Heart left ventricle (tissue), 16 donors: ENCODE results near the gene SELENOM. TPM values are rescaled to one million over a fixed set of nuclear protein-coding genes. Genes with fewer than 3 reads are reported as not detected.

Experiments
- ATAC-seq, 4 donors: fragments of 200-7000 bp; cut with Tn5 transposase; one replicate each; pipeline ENCODE4 v1.9.1; 2020 to 2022; ENCODE audit warnings: moderate library complexity in 4 of 4, mild to moderate bottlenecking in 3 of 4, moderate number of reproducible peaks in 1 of 4
- DNase-seq, 5 donors: peaks; one replicate each; pipeline ENCODE4 v3.0.0-alpha.2; 2020
- H3K27ac ChIP-seq, 12 donors: fragments of 200-600 bp; sonication (generic) in 4 of 12; one replicate each; pipeline versions ENCODE4 v1.5.0 to v1.8.0; 2016 to 2022; ENCODE audit warnings: mild to moderate bottlenecking in 2 of 12
- H3K27me3 ChIP-seq, 9 donors: fragments of 200-600 bp; sonication (generic) in 2 of 9; one replicate each; pipeline versions ENCODE4 v1.5.1 to v1.8.0; 2016 to 2022; ENCODE audit warnings: mild to moderate bottlenecking in 3 of 9
- H3K36me3 ChIP-seq, 9 donors: fragments of 200-600 bp; sonication (generic) in 2 of 9; one replicate each; pipeline versions ENCODE4 v1.5.0 to v1.8.0; 2018 to 2022; ENCODE audit warnings: mild to moderate bottlenecking in 2 of 9
- H3K4me1 ChIP-seq, 12 donors: fragments of 200-600 bp; sonication (generic) in 4 of 12; one replicate each; pipeline versions ENCODE4 v1.5.0 to v1.8.0; 2016 to 2022; ENCODE audit warnings: mild to moderate bottlenecking in 3 of 12
- H3K4me3 ChIP-seq, 12 donors: fragments of 200-600 bp; sonication (generic) in 4 of 12; one replicate each; pipeline versions ENCODE4 v1.5.0 to v1.8.0; 2017 to 2022; ENCODE audit warnings: mild to moderate bottlenecking in 9 of 12, moderate library complexity in 4 of 12
- H3K9me3 ChIP-seq, 12 donors: fragments of 200-600 bp; sonication (generic) in 4 of 12; one replicate each; pipeline versions ENCODE4 v1.5.0 to v1.8.0; 2016 to 2022; ENCODE audit warnings: mild to moderate bottlenecking in 1 of 12
- POLR2A ChIP-seq, 2 donors: fragments of 450-650 bp; IDR thresholded peaks; one replicate each; pipeline ENCODE4 v1.6.1; 2017; ENCODE audit warnings: antibody characterized with exemption in 2 of 2, mild to moderate bottlenecking in 2 of 2, moderate library complexity in 2 of 2
- WGBS, 4 donors: extraction: QIAGEN DNeasy Blood & Tissue Kit in 2 of 4; methylation state at CpG; one replicate each; pipeline versions ENCODE4 v1.1.5 to v1.1.7; 2013 to 2018; 5-methylcytosine and 5-hydroxymethylcytosine counted together
- intact Hi-C, 10 donors: fragments of 100-400 bp; cut with DNase I; formaldehyde crosslinking; loops; one replicate each; pipeline versions ENCODE4 v1.11.1 to v1.14.2; 2022
- polyA plus RNA-seq, 2 donors: library from polyadenylated mRNA; stranded (reverse); fragments of 200-250 nt; gene quantifications; one replicate each; pipeline ENCODE4 v1.2.3, GENCODE V29; 2013
- total RNA-seq, 9 donors: library from RNA; depleted of rRNA in 2 of 9; stranded (reverse); fragments of >200 nt in 2 of 9; fragmentation: NEBNext Ultra II Directional in 3 of 9; extraction: Animal tissue kit (Norgen Biotek cat#: 25700) in 3 of 9; gene quantifications; one replicate each; pipeline versions ENCODE4 v1.1.0 to v1.2.4, GENCODE V29; 2016 to 2023
- TF ChIP-seq, protein P1 (sequence below), 12 donors: fragments of 200-600 bp; sonication (generic) in 4 of 12; IDR thresholded peaks; one replicate each; pipeline versions ENCODE4 v1.5.0 to v1.8.0; 2018 to 2022; ENCODE audit warnings: antibody characterized with exemption in 12 of 12, mild to moderate bottlenecking in 5 of 12
- donor health status: ischemic (EF 13 %, LVEDD 7.1; RV severe dilation, severe dysfunction).
- donor health status: healthy with polysubstance abuse.
- donor health status: DM: no; HTN: yes; CAD: no.
- donor health status: DM: no; HTN: no; CAD: no.
- donor health status: ischemic (EF 25% LVEDD 6.9; RV normal size, moderate dysfunction).
- donor health status: ischemic (EF 25% LVEDD 5.7; RV mildly dilated, moderate dysfunction).
- donor health status: healthy.
- donor health status: DM: yes; HTN: yes; CAD: no.
- donor health status: ischemic (EF 35%, LVEDD 5.7; RV mildly dilated, moderate dysfunction).
- donor health status: nonischemic (EF 11% LVEDD 7.7; RV severe dilation, severe dysfunction).
- donor health status: DM: yes; HTN: yes; CAD: no.
- donor health status: PGD.
- donor health status: ischemic (EF 29% LVEDD 5.4; RV normal size, mild dysfunction).
- donor health status: nonischemic (EF 23%, LVEDD 6.1; RV moderate dilation, normal function).

Gene SELENOM
- total and polyA plus RNA-seq, 11 donors, result 35.0 to 183 (median 55.0) TPM

DNA sequence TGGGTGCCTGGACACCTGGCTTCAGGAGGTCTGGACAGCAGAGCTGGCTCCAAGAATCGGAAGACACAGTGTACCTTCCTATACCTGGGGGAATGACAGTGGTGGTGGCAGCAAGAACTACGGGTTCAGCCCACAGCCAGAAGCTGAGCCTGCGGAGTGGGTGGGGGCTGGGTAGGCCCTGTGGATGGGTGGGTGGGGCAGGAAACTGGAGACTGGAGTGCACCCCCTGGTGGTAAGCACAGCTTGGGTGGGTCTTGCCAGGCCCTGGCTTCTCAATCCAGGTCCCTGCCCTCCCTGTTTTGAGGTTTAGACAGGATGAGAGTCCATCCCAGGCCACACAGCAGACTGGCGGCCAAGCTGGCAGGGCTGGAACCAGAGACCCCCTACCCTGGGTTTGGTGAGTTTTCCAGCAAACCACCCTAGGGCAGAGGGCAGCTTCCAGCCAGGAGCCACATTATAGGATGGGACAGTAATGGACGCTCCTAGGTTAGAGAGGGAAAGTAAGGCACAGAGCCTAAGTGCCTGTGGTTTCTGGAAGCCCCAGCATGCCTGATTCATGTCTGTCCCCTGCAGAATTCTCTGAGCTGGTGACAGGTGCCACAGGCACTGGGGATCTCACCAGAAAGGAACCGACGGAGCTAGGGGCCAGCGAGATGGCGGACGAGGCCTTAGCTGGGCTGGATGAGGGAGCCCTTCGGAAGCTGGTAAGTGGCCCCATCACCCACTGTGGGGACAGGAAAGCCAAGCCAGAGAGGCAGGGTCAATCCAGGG is 24.6 kb downstream of the SELENOM start:
- TF ChIP-seq, protein P1, sequence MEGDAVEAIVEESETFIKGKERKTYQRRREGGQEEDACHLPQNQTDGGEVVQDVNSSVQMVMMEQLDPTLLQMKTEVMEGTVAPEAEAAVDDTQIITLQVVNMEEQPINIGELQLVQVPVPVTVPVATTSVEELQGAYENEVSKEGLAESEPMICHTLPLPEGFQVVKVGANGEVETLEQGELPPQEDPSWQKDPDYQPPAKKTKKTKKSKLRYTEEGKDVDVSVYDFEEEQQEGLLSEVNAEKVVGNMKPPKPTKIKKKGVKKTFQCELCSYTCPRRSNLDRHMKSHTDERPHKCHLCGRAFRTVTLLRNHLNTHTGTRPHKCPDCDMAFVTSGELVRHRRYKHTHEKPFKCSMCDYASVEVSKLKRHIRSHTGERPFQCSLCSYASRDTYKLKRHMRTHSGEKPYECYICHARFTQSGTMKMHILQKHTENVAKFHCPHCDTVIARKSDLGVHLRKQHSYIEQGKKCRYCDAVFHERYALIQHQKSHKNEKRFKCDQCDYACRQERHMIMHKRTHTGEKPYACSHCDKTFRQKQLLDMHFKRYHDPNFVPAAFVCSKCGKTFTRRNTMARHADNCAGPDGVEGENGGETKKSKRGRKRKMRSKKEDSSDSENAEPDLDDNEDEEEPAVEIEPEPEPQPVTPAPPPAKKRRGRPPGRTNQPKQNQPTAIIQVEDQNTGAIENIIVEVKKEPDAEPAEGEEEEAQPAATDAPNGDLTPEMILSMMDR (IDR thresholded peaks at IDR 0.05), result peak; percentile 54 to 81 (median 70)
- TF ChIP-seq POLR2A (IDR thresholded peaks at IDR 0.05), result peak in 1 of 2 donors; percentile 5
- no peaks in the 10 kb centered on the region for H3K9me3 ChIP-seq
- intact Hi-C loops, result loop anchor here (1.0 to 5.0 kb wide), 6 partner anchors 34 to 115 kb away; partner anchors contain the start of genes TUG1 (in 9 of the 10) and MORC2 (in 8 of the 10)
- peak overlapping the region; percentile 80 to 99 (median 94) for H3K27ac ChIP-seq
- peaks cover 4 to 61% (median 42%) of the 10 kb centered on the region in 12 donors for H3K4me1 ChIP-seq
- H3K36me3 ChIP-seq, result peaks cover 0 to 23% (median 4%) of the 10 kb centered on the region in 9 donors
- ATAC-seq, result peak; percentile 7 to 55 (median 14)
- peak overlapping the region; percentile 70 to 100 (median 78) for H3K4me3 ChIP-seq
- peak; percentile 85 to 86 (median 85) for DNase-seq
- WGBS, 4 donors, result 51 to 60% (median 56%) methylated on average over 9 to 11 of the region's 11 CpGs
- H3K27me3 ChIP-seq, result no peaks in the 10 kb centered on the region

DNA sequence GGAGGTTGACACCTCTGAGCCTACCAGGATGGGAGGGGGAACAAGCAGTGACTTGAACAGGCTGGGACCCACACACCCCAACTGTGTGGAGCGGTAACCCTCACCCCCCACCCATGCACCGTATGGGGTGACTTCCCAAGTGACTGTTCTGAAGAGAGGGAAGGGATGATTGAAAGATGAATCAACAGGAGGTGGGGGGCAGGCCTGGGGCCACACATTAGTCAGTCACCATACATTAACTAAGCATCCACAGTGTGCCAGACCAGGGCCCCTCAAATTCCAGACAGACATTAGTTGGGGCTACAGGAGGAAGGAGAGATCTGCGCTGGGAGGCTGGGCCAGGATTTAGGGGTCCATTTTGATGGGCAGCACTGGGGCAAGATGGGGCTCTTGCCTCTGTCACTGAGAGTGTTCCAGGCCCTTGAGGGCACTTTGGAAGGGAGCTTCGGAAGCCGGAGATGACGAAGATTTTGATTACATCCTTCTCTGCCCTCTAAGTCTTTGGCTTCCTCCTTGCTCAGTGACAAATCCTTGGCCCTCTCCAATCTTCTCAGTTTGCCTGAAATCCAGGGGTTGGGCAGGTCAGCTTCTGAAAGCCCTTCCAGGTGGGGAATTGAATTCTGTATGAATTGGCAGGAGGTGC is 25.3 kb downstream of the SELENOM start:
- Histone ChIP-seq H3K4me3 (peak overlapping the region; percentile 70 to 100 (median 78)), H3K27me3 (no peaks in the 10 kb centered on the region), H3K9me3 (no peaks in the 10 kb centered on the region), H3K27ac (peak overlapping the region; percentile 80 to 99 (median 94)), H3K4me1 (peaks cover 4 to 54% (median 40%) of the 10 kb centered on the region in 12 donors), H3K36me3 (peaks cover 0 to 18% (median 0%) of the 10 kb centered on the region in 9 donors)
- TF ChIP-seq, protein P1 (IDR thresholded peaks at IDR 0.05), result no peak
- TF ChIP-seq POLR2A (IDR thresholded peaks at IDR 0.05), result no peak
- DNase-seq (no peak), ATAC-seq (no peak)
- intact Hi-C loops, result loop anchor here (1.0 to 5.0 kb wide), 7 partner anchors 33 to 115 kb away; partner anchors contain the start of genes TUG1 (in 10 of the 10) and MORC2 (in 9 of the 10)
- 25 to 56% (median 41%) methylated on average over 6 of the region's 6 CpGs for WGBS, 4 donors

DNA sequence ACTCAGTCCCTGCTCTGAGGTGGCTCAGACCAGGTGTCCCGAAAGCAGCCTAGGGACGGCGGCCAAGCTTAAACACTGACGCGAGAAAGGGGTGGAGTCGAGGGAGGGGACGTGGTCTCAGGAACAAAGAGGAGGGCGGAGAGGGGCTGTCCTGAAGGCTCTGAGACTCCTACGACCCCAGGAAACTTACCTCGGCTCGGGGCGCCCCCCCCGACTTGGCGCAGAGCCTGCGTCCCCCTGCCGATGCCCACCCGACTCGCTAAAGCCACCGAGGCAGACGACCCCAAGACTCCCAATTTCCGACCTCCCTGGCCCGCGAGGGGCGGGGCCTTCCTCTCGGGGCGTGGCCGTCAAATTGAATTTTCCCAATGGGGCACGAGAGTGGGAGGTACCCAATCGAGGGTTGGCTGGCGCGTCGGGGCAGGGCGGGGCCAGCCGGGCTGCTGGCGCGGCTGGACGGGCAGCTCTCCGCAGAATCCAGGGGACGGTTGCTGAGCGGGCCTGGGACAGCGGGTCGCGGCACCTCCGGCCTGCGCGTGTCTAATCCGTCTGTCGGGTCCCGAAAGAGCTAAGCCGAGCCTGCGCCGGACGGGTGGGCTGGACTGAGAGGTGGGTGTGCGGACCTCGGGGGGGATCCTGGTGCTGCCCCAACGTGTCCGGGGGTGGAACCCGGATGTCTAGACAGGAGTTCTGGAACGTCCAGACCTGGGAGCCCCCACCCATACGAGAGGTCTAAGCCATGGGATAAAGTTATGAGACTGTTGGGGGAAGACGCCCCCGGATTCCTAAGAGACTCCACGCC is 26.3 kb downstream of the SELENOM start, which contains the start of gene SMTN:
SMTN (plus strand) TSS at position 471 of the 802 bp plus-strand sequence. CDS start 1,941 bp downstream, outside the sequence.
- 1% methylated on average over 17 to 63 of the region's 63 CpGs for WGBS, 4 donors
- Histone ChIP-seq H3K9me3 (no peaks in the 10 kb centered on the region), H3K27ac (peak within 1 kb of the TSS; percentile 80 to 99 (median 94)), H3K27me3 (no peaks in the 10 kb centered on the region), H3K4me3 (peak within 1 kb of the TSS; percentile 70 to 100 (median 78)), H3K36me3 (peaks cover 0 to 16% (median 0%) of the 10 kb centered on the region in 9 donors), H3K4me1 (peaks cover 1 to 49% (median 37%) of the 10 kb centered on the region in 12 donors)
- TF ChIP-seq, protein P1 (IDR thresholded peaks at IDR 0.05), result no peak
- TF ChIP-seq POLR2A (IDR thresholded peaks at IDR 0.05), result peak; percentile 88 to 99
- peak; percentile 94 to 97 (median 94) for DNase-seq
- ATAC-seq, result peak; percentile 70 to 87 (median 84)
- intact Hi-C loops, result loop anchor here in 9 of 10 donors (2.0 to 5.0 kb wide), 5 partner anchors 34 to 114 kb away; partner anchors contain the start of genes MORC2 (in 6 of the 9) and TUG1 (in 6 of the 9)
